ENCODE data around the gene EIF2AK3. TPM values are rescaled to one million over a fixed set of nuclear protein-coding genes. Genes with fewer than 3 reads are reported as not detected.

EIF2AK3 gene
- total and polyA plus RNA-seq, 2 experiments from 2014 or later = 7.5 to 15.5 TPM

- H3K4me3 ChIP-seq = no peak overlapping the region
- H3K4me2 ChIP-seq (ENCODE audit: unreplicated experiment) = no peak overlapping the region
- no peaks in the 10 kb centered on the region for H3K9me2 ChIP-seq (ENCODE audit: insufficient read depth)
- no peak overlapping the region for H3K27ac ChIP-seq
- no peak overlapping the region for H3K9ac ChIP-seq
- H2AFZ ChIP-seq = no peak overlapping the region
- H3K36me3 ChIP-seq (ENCODE audit: low read depth) = peaks cover 30% of the 10 kb centered on the region
- no peaks in the 10 kb centered on the region for H4K20me1 ChIP-seq (ENCODE audit: insufficient read depth)
- peaks cover 10% of the 10 kb centered on the region for H3K79me2 ChIP-seq (ENCODE audit: insufficient read depth)
- WGBS, 2 experiments (ENCODE audit: low coverage in 1 of 2, low lambda C conversion rate in 2 of 2, missing lambda C conversion rate in 2 of 2) = 93 to 96% methylated on average over 2 of the region's 2 CpGs
- DNase-seq = no peak
- H3F3A ChIP-seq (ENCODE audit: insufficient read depth) = peaks cover 6% of the 10 kb centered on the region; the same call in 1 of the 2 replicates
- in situ Hi-C loops (cut with MboI) = loop anchor here (5.0 kb wide), 1 partner anchor 76 kb away; no protein-coding TSS in a partner anchor
- H3K4me1 ChIP-seq (ENCODE audit: insufficient read depth) = no peaks in the 10 kb centered on the region
- no peaks in the 10 kb centered on the region for H3K9me3 ChIP-seq (ENCODE audit: low read depth)
- TF ChIP-seq EZH2phosphoT487 (IDR thresholded peaks at IDR 0.05; ENCODE audit: insufficient read depth, low read depth) (no peak), EZH2 (IDR thresholded peaks at IDR 0.05; ENCODE audit: insufficient read depth, poor library complexity, severe bottlenecking) (no peak)
- H3K27me3 ChIP-seq (replicated peaks; ENCODE audit: insufficient read depth) = no peaks in the 10 kb centered on the region
Observed at GRCh38 chr2:88591698-88592097, 35.6 kb downstream of the EIF2AK3 start.

- no peak overlapping the region for H3K27ac ChIP-seq
Observed at GRCh38 chr2:88590998-88591613, 36.2 kb downstream of the EIF2AK3 start.

GRCh38 chr2:88585969-88586368 lies 41.3 kb downstream of the EIF2AK3 start:
- H3K9me2 ChIP-seq (ENCODE audit: insufficient read depth) = no peaks in the 10 kb centered on the region
- WGBS, 2 experiments (ENCODE audit: low coverage in 1 of 2, low lambda C conversion rate in 2 of 2, missing lambda C conversion rate in 2 of 2) = 77 to 81% methylated on average over 6 of the region's 6 CpGs
- H3K4me3 ChIP-seq = no peak overlapping the region
- peaks cover 42% of the 10 kb centered on the region for H3K36me3 ChIP-seq (ENCODE audit: low read depth)
- no peak overlapping the region for H3K9ac ChIP-seq
- no peak overlapping the region for H2AFZ ChIP-seq
- in situ Hi-C loops (cut with MboI) = no loop called here
- H3F3A ChIP-seq (ENCODE audit: insufficient read depth) = no peaks in the 10 kb centered on the region
- H3K4me2 ChIP-seq (ENCODE audit: unreplicated experiment) = no peak overlapping the region
- no peak for TF ChIP-seq EZH2 (IDR thresholded peaks at IDR 0.05; ENCODE audit: insufficient read depth, poor library complexity, severe bottlenecking)
- DNase-seq = no peak
- H3K79me2 ChIP-seq (ENCODE audit: insufficient read depth) = no peaks in the 10 kb centered on the region; the same call in 1 of the 2 replicates
- H3K4me1 ChIP-seq (ENCODE audit: insufficient read depth) = no peaks in the 10 kb centered on the region
- no peaks in the 10 kb centered on the region for H3K27me3 ChIP-seq (replicated peaks; ENCODE audit: insufficient read depth)
- no peak overlapping the region for H3K27ac ChIP-seq
- H4K20me1 ChIP-seq (ENCODE audit: insufficient read depth) = no peaks in the 10 kb centered on the region
- H3K9me3 ChIP-seq (ENCODE audit: low read depth) = no peaks in the 10 kb centered on the region

More at GRCh38 chr2:88590998-88591613, 36.2 kb downstream of the EIF2AK3 start:
- Histone ChIP-seq H4K20me1 (ENCODE audit: insufficient read depth) (no peaks in the 10 kb centered on the region), H3K27me3 (replicated peaks; ENCODE audit: insufficient read depth) (no peaks in the 10 kb centered on the region), H3K9me3 (ENCODE audit: low read depth) (no peaks in the 10 kb centered on the region), H3K4me3 (no peak overlapping the region), H2AFZ (no peak overlapping the region), H3K4me1 (ENCODE audit: insufficient read depth) (no peaks in the 10 kb centered on the region), H3K9me2 (ENCODE audit: insufficient read depth) (no peaks in the 10 kb centered on the region), H3K36me3 (ENCODE audit: low read depth) (peaks cover 32% of the 10 kb centered on the region), H3F3A (ENCODE audit: insufficient read depth) (peaks cover 6% of the 10 kb centered on the region; the same call in 1 of the 2 replicates), H3K9ac (no peak overlapping the region), H3K4me2 (ENCODE audit: unreplicated experiment) (no peak overlapping the region), H3K79me2 (ENCODE audit: insufficient read depth) (peaks cover 4% of the 10 kb centered on the region)
- 89 to 96% methylated on average over 2 of the region's 2 CpGs for WGBS, 2 experiments (ENCODE audit: low coverage in 1 of 2, low lambda C conversion rate in 2 of 2, missing lambda C conversion rate in 2 of 2)
- DNase-seq = peak; percentile 79
- in situ Hi-C loops (cut with MboI) = loop anchor here (5.0 kb wide), 1 partner anchor 76 kb away; no protein-coding TSS in a partner anchor
- TF ChIP-seq EZH2phosphoT487 (IDR thresholded peaks at IDR 0.05; ENCODE audit: insufficient read depth, low read depth) = no peak
- TF ChIP-seq EZH2 (IDR thresholded peaks at IDR 0.05; ENCODE audit: insufficient read depth, poor library complexity, severe bottlenecking) = no peak

GRCh38 chr2:88582030-88582429 lies 45.2 kb downstream of the EIF2AK3 start:
- 100% methylated on average over 1 of the region's 1 CpG for WGBS, 2 experiments (ENCODE audit: low coverage in 1 of 2, low lambda C conversion rate in 2 of 2, missing lambda C conversion rate in 2 of 2)
- Histone ChIP-seq H3K27ac (no peak overlapping the region), H3K9me3 (ENCODE audit: low read depth) (no peaks in the 10 kb centered on the region), H3K36me3 (ENCODE audit: low read depth) (peaks cover 34% of the 10 kb centered on the region; the same call in 1 of the 2 replicates), H3F3A (ENCODE audit: insufficient read depth) (no peaks in the 10 kb centered on the region), H2AFZ (no peak overlapping the region), H3K9ac (no peak overlapping the region), H4K20me1 (ENCODE audit: insufficient read depth) (no peaks in the 10 kb centered on the region), H3K4me2 (ENCODE audit: unreplicated experiment) (no peak overlapping the region), H3K79me2 (ENCODE audit: insufficient read depth) (no peaks in the 10 kb centered on the region), H3K27me3 (replicated peaks; ENCODE audit: insufficient read depth) (no peaks in the 10 kb centered on the region), H3K9me2 (ENCODE audit: insufficient read depth) (no peaks in the 10 kb centered on the region), H3K4me3 (no peak overlapping the region), H3K4me1 (ENCODE audit: insufficient read depth) (no peaks in the 10 kb centered on the region)
- TF ChIP-seq EZH2phosphoT487 (IDR thresholded peaks at IDR 0.05; ENCODE audit: insufficient read depth, low read depth) (no peak), EZH2 (IDR thresholded peaks at IDR 0.05; ENCODE audit: insufficient read depth, poor library complexity, severe bottlenecking) (no peak)
- in situ Hi-C loops (cut with MboI) = no loop called here
- peak; percentile 24 for DNase-seq

Measured in GM23248 (cell line).